Loucy (cell line): Measurements from ENCODE around the gene SHCBP1.

Source experiments
- H2AFZ ChIP-seq: fragments of 200-600 bp; sonication (generic); 2 replicates; pipeline ENCODE4 v1.6.0; 2016; ENCODE audit warnings: antibody characterized with exemption, mild to moderate bottlenecking, low read length, moderate library complexity
- H3F3A ChIP-seq: fragments of 200-600 bp; 2 replicates; pipeline ENCODE4 v1.6.0; 2016; ENCODE audit warnings: antibody characterized with exemption, low read depth, mild to moderate bottlenecking
- H3K27me3 ChIP-seq: fragments of 200-600 bp; sonication (generic); 2 replicates; pipeline ENCODE4 v1.6.1; 2014; ENCODE audit warnings: low read length, mild to moderate bottlenecking; ENCODE audit not compliant: insufficient read depth, poor library complexity, severe bottlenecking
- H3K36me3 ChIP-seq: fragments of 200-600 bp; sonication (generic); 2 replicates; pipeline ENCODE4 v1.6.1; 2016; ENCODE audit warnings: low read length; ENCODE audit not compliant: insufficient read depth
- H3K4me1 ChIP-seq: fragments of 200-600 bp; sonication (generic); 2 replicates; pipeline ENCODE4 v1.5.1; 2014; ENCODE audit warnings: low read length, mild to moderate bottlenecking; ENCODE audit not compliant: insufficient read depth, poor library complexity, severe bottlenecking
- H3K4me2 ChIP-seq: fragments of 200-600 bp; sonication (generic); 2 replicates; pipeline ENCODE4 v1.6.0; 2014; ENCODE audit warnings: antibody characterized with exemption, low read length, low read depth, mild to moderate bottlenecking; ENCODE audit not compliant: poor library complexity, severe bottlenecking
- H3K4me3 ChIP-seq: fragments of 200-600 bp; sonication (generic); 2 replicates; pipeline ENCODE4 v1.5.1; 2014; ENCODE audit warnings: low read length, mild to moderate bottlenecking, mixed read lengths; ENCODE audit not compliant: poor library complexity, severe bottlenecking
- H3K79me2 ChIP-seq: fragments of 200-600 bp; sonication (generic); 2 replicates; pipeline ENCODE4 v1.6.1; 2014; ENCODE audit warnings: low read length; ENCODE audit not compliant: insufficient read depth
- H3K9ac ChIP-seq: fragments of 200-600 bp; sonication (generic); 2 replicates; pipeline ENCODE4 v1.6.0; 2014; ENCODE audit warnings: mild to moderate bottlenecking, low read depth, low read length, moderate library complexity; ENCODE audit not compliant: poor library complexity, severe bottlenecking
- H3K9me2 ChIP-seq: fragments of 200-600 bp; sonication (generic); replicated peaks from 2 replicates; pipeline ENCODE4 v1.6.1; 2016; ENCODE audit warnings: low read depth, low read length, mixed read lengths
- H3K9me3 ChIP-seq: fragments of 200-600 bp; sonication (generic); 2 replicates; pipeline ENCODE4 v1.6.1; 2014; ENCODE audit warnings: mild to moderate bottlenecking, antibody characterized with exemption, low read length, low read depth; ENCODE audit not compliant: insufficient read depth
- H4K20me1 ChIP-seq: fragments of 200-600 bp; sonication (generic); 2 replicates; pipeline ENCODE4 v1.6.0; 2014; ENCODE audit warnings: antibody characterized with exemption, low read length, mild to moderate bottlenecking; ENCODE audit not compliant: insufficient read depth, poor library complexity, severe bottlenecking
- CTCF ChIP-seq: fragments of 200-600 bp; sonication (generic); conservative IDR thresholded peaks from 2 replicates; pipeline ENCODE4 v1.5.1; 2014; ENCODE audit warnings: mild to moderate bottlenecking, antibody characterized with exemption, low read length
- EZH2phosphoT487 ChIP-seq: fragments of 200-600 bp; IDR thresholded peaks from 2 replicates; pipeline ENCODE4 v1.6.1; 2018; ENCODE audit warnings: antibody characterized with exemption, mild to moderate bottlenecking, moderate library complexity, borderline replicate concordance

The SHCBP1 gene

GRCh38 chr16:46614006-46614405 is 7.2 kb downstream of the SHCBP1 start:
- no peak for TF ChIP-seq CTCF
- Histone ChIP-seq H3K79me2 (peaks cover 60% of the 10 kb centered on the region), H3K36me3 (peaks cover 53% of the 10 kb centered on the region; the same call in 1 of the 2 replicates), H3K27me3 (no peaks in the 10 kb centered on the region), H3K9ac (peak overlapping the region; percentile 14), H3K4me1 (peaks cover 30% of the 10 kb centered on the region), H3K4me3 (no peak overlapping the region), H3K9me2 (no peaks in the 10 kb centered on the region), H3K9me3 (no peaks in the 10 kb centered on the region), H3F3A (no peaks in the 10 kb centered on the region), H3K4me2 (peak overlapping the region; percentile 52), H4K20me1 (peaks cover 8% of the 10 kb centered on the region), H2AFZ (no peak overlapping the region)

- no peak overlapping the region for H3K9ac ChIP-seq
- TF ChIP-seq EZH2phosphoT487, result no peak
- TF ChIP-seq CTCF, result no peak
These were observed 7.8 kb downstream of the SHCBP1 start for GRCh38 chr16:46613352-46613751.

GRCh38 chr16:46612121-46612520 is 9.1 kb downstream of the SHCBP1 start:
- Histone ChIP-seq H3K9me2 (no peaks in the 10 kb centered on the region), H4K20me1 (peaks cover 8% of the 10 kb centered on the region), H3K4me2 (peak overlapping the region; percentile 52), H3K27me3 (no peaks in the 10 kb centered on the region), H3K4me1 (peaks cover 16% of the 10 kb centered on the region), H3K79me2 (peaks cover 41% of the 10 kb centered on the region), H3K36me3 (peaks cover 58% of the 10 kb centered on the region; the same call in 1 of the 2 replicates), H3K9ac (no peak overlapping the region), H2AFZ (no peak overlapping the region), H3F3A (0 out of 2 replicates have a peak, but pooled peaks cover 3% of the 10 kb centered on the region), H3K9me3 (no peaks in the 10 kb centered on the region), H3K4me3 (no peak overlapping the region)
- TF ChIP-seq CTCF, result no peak
- TF ChIP-seq EZH2phosphoT487, result no peak

More at GRCh38 chr16:46613352-46613751, 7.8 kb downstream of the SHCBP1 start:
- Histone ChIP-seq H3K79me2 (peaks cover 53% of the 10 kb centered on the region), H3K36me3 (peaks cover 53% of the 10 kb centered on the region; the same call in 1 of the 2 replicates), H3K4me3 (no peak overlapping the region), H3K9me2 (no peaks in the 10 kb centered on the region), H3K27me3 (no peaks in the 10 kb centered on the region), H2AFZ (no peak overlapping the region), H3F3A (no peaks in the 10 kb centered on the region), H3K4me1 (peaks cover 24% of the 10 kb centered on the region), H3K4me2 (peak overlapping the region; percentile 52), H3K9me3 (no peaks in the 10 kb centered on the region), H4K20me1 (peaks cover 8% of the 10 kb centered on the region)
